NCI-H2081 (cell line): Measurements from ENCODE around the gene TMEM179.
"Not testable (repeated sequence)": the region's sequence is repeated elsewhere in the genome, so short reads cannot be mapped to it uniquely, and the experiment has no call there.

Experiments used
- DNase-seq, 2 experiments: peaks; one replicate each; lab custom pipeline; 2025; lab: John Stamatoyannopoulos, UW

TMEM179 gene

GRCh38 chr14:104604458-104605449 lies at the start of gene TMEM179:
TSS of gene TMEM179 (minus strand) at chr14:104604772. CDS start at chr14:104604741, 31 bp downstream.
- DNase-seq, result peak in 1 of 2 experiments; percentile 73

- DNase-seq, result no peak
Observed at GRCh38 chr14:104654119-104654518, 49.5 kb upstream of the TMEM179 start.

- not testable (repeated sequence) for DNase-seq
Observed at GRCh38 chr14:104653130-104653920, 48.8 kb upstream of the TMEM179 start.

GRCh38 chr14:104652386-104652785 lies 47.8 kb upstream of the TMEM179 start:
- no peak for DNase-seq

GRCh38 chr14:104651876-104652260 lies 47.3 kb upstream of the TMEM179 start:
- no peak for DNase-seq

GRCh38 chr14:104650981-104651875 lies 46.7 kb upstream of the TMEM179 start:
- no peak for DNase-seq

GRCh38 chr14:104650057-104650980 lies 45.7 kb upstream of the TMEM179 start:
- DNase-seq, result peak; percentile 39 to 47

- DNase-seq, result no peak
Observed at GRCh38 chr14:104647467-104648043, 43.0 kb upstream of the TMEM179 start.

- DNase-seq, result no peak
Observed at GRCh38 chr14:104644656-104645378, 40.2 kb upstream of the TMEM179 start.

- DNase-seq, result no peak
Observed at GRCh38 chr14:104644091-104644635, 39.6 kb upstream of the TMEM179 start.

GRCh38 chr14:104643306-104643705 lies 38.7 kb upstream of the TMEM179 start:
- no peak for DNase-seq

- DNase-seq, result no peak
Observed at GRCh38 chr14:104642540-104642868, 37.9 kb upstream of the TMEM179 start.

- DNase-seq, result no peak
Observed at GRCh38 chr14:104641753-104642539, 37.4 kb upstream of the TMEM179 start.

GRCh38 chr14:104640681-104641080 lies 36.1 kb upstream of the TMEM179 start:
- no peak for DNase-seq

GRCh38 chr14:104639885-104640548 lies 35.4 kb upstream of the TMEM179 start:
- DNase-seq, result peak; percentile 42 to 55

GRCh38 chr14:104639471-104639870 lies 34.9 kb upstream of the TMEM179 start:
- no peak for DNase-seq

- no peak for DNase-seq
Observed at GRCh38 chr14:104638927-104639450, 34.4 kb upstream of the TMEM179 start.

- DNase-seq, result no peak
Observed at GRCh38 chr14:104638190-104638589, 33.6 kb upstream of the TMEM179 start.
